Vagina (tissue), 2 donors: ENCODE results near the gene ITGAE. TPM values are rescaled to one million over a fixed set of nuclear protein-coding genes. Genes with fewer than 3 reads are reported as not detected.

Experiments used
- DNase-seq, 2 donors: peaks; one replicate each; pipeline ENCODE4 v3.0.0-alpha.2; 2017; ENCODE audit errors: extremely low spot score in 2 of 2
- H3K27ac ChIP-seq: fragments of 200-600 bp; sonication (generic); one replicate; pipeline ENCODE4 v1.5.1; 2019
- H3K27me3 ChIP-seq: fragments of 200-600 bp; sonication (generic); one replicate; pipeline ENCODE4 v1.5.1; 2019
- H3K36me3 ChIP-seq, 2 donors: fragments of 200-600 bp; sonication (generic); one replicate each; pipeline ENCODE4 v1.5.1; 2017 to 2019
- H3K4me1 ChIP-seq: fragments of 200-600 bp; sonication (generic); one replicate; pipeline ENCODE4 v1.5.1; 2019
- H3K4me3 ChIP-seq, 2 donors: fragments of 200-600 bp; sonication (generic); 1 replicate in 1 of 2; 2 replicates in 1 of 2; pipeline ENCODE4 v1.5.1; 2016 to 2019
- H3K9me3 ChIP-seq: fragments of 200-600 bp; sonication (generic); one replicate; pipeline ENCODE4 v1.5.1; 2019
- POLR2A ChIP-seq, 2 donors: fragments of 450-650 bp; IDR thresholded peaks; one replicate each; pipeline ENCODE4 v1.6.1; 2017; ENCODE audit warnings: antibody characterized with exemption in 2 of 2, mild to moderate bottlenecking in 2 of 2, moderate library complexity in 2 of 2
- POLR2AphosphoS5 ChIP-seq, 2 donors: sonication (generic); formaldehyde crosslinking; IDR thresholded peaks; one replicate each; pipeline ENCODE4 v1.9.0; 2017; ENCODE audit warnings: antibody characterized with exemption in 2 of 2, mild to moderate bottlenecking in 2 of 2, low read depth in 1 of 2; ENCODE audit not compliant: insufficient read depth in 1 of 2
- intact Hi-C: fragments of 100-400 bp; cut with DNase I; formaldehyde crosslinking; loops from one replicate; pipeline ENCODE4 v1.15.1; 2023
- total RNA-seq: library from RNA; depleted of rRNA; stranded (reverse); fragments of >200 nt; gene quantifications from one replicate; pipeline ENCODE4 v1.2.3, GENCODE V29; 2016
- TF ChIP-seq, protein P1 (sequence below), 3 experiments: fragments of 450-650 bp in 2 of 3; fragments of 200-600 bp in 1 of 3; sonication (generic) in 1 of 3; IDR thresholded peaks; one replicate each; pipeline ENCODE4 v1.5.1; 2017 to 2019; ENCODE audit warnings: antibody characterized with exemption in 3 of 3, mild to moderate bottlenecking in 2 of 3, moderate library complexity in 2 of 3

Gene ITGAE
- total RNA-seq, 1 donor from 2014 or later: 30.9 TPM

- Histone ChIP-seq H3K9me3 (no peaks in the 10 kb centered on the region), H3K27ac (no peak overlapping the region), H3K4me1 (no peaks in the 10 kb centered on the region), H3K27me3 (no peaks in the 10 kb centered on the region), H3K4me3 (no peak overlapping the region), H3K36me3 (peaks cover 0 to 86% of the 10 kb centered on the region in 2 donors)
- intact Hi-C loops: no loop called here
- TF ChIP-seq POLR2A (IDR thresholded peaks at IDR 0.05): no peak
- TF ChIP-seq, protein P1, sequence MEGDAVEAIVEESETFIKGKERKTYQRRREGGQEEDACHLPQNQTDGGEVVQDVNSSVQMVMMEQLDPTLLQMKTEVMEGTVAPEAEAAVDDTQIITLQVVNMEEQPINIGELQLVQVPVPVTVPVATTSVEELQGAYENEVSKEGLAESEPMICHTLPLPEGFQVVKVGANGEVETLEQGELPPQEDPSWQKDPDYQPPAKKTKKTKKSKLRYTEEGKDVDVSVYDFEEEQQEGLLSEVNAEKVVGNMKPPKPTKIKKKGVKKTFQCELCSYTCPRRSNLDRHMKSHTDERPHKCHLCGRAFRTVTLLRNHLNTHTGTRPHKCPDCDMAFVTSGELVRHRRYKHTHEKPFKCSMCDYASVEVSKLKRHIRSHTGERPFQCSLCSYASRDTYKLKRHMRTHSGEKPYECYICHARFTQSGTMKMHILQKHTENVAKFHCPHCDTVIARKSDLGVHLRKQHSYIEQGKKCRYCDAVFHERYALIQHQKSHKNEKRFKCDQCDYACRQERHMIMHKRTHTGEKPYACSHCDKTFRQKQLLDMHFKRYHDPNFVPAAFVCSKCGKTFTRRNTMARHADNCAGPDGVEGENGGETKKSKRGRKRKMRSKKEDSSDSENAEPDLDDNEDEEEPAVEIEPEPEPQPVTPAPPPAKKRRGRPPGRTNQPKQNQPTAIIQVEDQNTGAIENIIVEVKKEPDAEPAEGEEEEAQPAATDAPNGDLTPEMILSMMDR (IDR thresholded peaks at IDR 0.05): no peak
- TF ChIP-seq POLR2AphosphoS5 (IDR thresholded peaks at IDR 0.05; ENCODE audit: insufficient read depth in 1 of 2, low read depth in 1 of 2): no peak
- DNase-seq: no peak
Observed at GRCh38 chr17:3815925-3816324, 14.9 kb upstream of the ITGAE start.

DNA sequence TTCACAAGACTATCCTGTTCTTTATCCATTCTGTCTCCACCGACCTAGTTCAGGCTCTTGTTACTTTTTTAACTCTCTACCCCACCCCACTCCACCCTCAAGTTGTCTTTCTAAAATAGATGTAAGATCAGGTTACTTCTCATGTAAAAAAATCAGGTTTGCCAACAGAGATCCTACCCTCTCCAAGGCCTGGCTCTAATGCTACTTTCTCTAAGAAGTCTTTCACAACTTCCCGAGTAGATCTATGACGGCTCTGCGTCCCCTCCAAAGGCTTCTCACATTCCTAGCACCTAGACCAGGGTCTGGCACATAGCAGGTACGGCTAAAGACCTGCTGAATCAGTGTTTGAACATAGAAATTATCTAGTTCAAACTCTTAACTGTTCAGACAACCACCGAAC lies 14.1 kb upstream of the ITGAE start:
- H3K4me1 ChIP-seq: no peaks in the 10 kb centered on the region
- no peak overlapping the region for H3K27ac ChIP-seq
- H3K4me3 ChIP-seq: no peak overlapping the region
- peaks cover 0 to 86% of the 10 kb centered on the region in 2 donors for H3K36me3 ChIP-seq
- intact Hi-C loops: no loop called here
- TF ChIP-seq POLR2A (IDR thresholded peaks at IDR 0.05) (no peak), POLR2AphosphoS5 (IDR thresholded peaks at IDR 0.05; ENCODE audit: insufficient read depth in 1 of 2, low read depth in 1 of 2) (no peak)
- TF ChIP-seq, protein P1 (IDR thresholded peaks at IDR 0.05): no peak
- H3K9me3 ChIP-seq: no peaks in the 10 kb centered on the region
- no peak for DNase-seq
- no peaks in the 10 kb centered on the region for H3K27me3 ChIP-seq

- Histone ChIP-seq H3K27ac (no peak overlapping the region), H3K36me3 (peaks cover 0 to 86% of the 10 kb centered on the region in 2 donors), H3K4me1 (no peaks in the 10 kb centered on the region), H3K4me3 (no peak overlapping the region), H3K27me3 (no peaks in the 10 kb centered on the region), H3K9me3 (no peaks in the 10 kb centered on the region)
- DNase-seq: no peak
- TF ChIP-seq POLR2A (IDR thresholded peaks at IDR 0.05): no peak
- TF ChIP-seq, protein P1 (IDR thresholded peaks at IDR 0.05): no peak
- TF ChIP-seq POLR2AphosphoS5 (IDR thresholded peaks at IDR 0.05; ENCODE audit: insufficient read depth in 1 of 2, low read depth in 1 of 2): no peak
- intact Hi-C loops: no loop called here
Observed at GRCh38 chr17:3814361-3814760, 13.4 kb upstream of the ITGAE start.

- H3K36me3 ChIP-seq: peaks cover 0 to 84% of the 10 kb centered on the region in 2 donors
- H3K4me3 ChIP-seq: no peak overlapping the region
- intact Hi-C loops: no loop called here
Observed at GRCh38 chr17:3813171-3813570, 12.2 kb upstream of the ITGAE start.

DNA sequence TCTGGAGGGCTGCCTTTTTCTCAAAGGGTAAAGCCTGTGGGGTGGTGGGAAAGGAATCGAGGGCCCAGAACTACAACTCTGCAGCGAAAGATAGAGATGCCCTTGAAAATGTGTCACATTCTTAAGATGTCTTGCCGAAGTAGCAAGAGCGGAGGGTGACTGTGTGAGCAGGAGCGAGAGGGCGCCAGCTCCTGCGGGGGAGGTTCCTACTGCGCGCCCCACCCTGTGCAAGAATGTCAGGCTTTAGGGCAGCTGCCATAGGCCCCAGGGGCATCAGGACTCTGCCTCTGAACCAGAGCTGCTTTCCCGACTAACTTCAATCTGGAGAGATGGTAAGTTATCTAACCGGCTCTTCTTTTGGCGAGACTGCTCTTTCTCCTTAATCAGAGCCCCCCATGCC lies 11.8 kb upstream of the ITGAE start:
- peaks cover 0 to 82% of the 10 kb centered on the region in 2 donors for H3K36me3 ChIP-seq
- DNase-seq: no peak

More at GRCh38 chr17:3813171-3813570, 12.2 kb upstream of the ITGAE start:
- no peaks in the 10 kb centered on the region for H3K27me3 ChIP-seq
- no peaks in the 10 kb centered on the region for H3K9me3 ChIP-seq
- H3K27ac ChIP-seq: no peak overlapping the region
- TF ChIP-seq, protein P1 (IDR thresholded peaks at IDR 0.05): no peak
- TF ChIP-seq POLR2AphosphoS5 (IDR thresholded peaks at IDR 0.05; ENCODE audit: insufficient read depth in 1 of 2, low read depth in 1 of 2) (no peak), POLR2A (IDR thresholded peaks at IDR 0.05) (no peak)
- no peaks in the 10 kb centered on the region for H3K4me1 ChIP-seq
- DNase-seq: no peak

More for the DNA sequence above, 11.8 kb upstream of the ITGAE start:
- no peaks in the 10 kb centered on the region for H3K9me3 ChIP-seq
- no peaks in the 10 kb centered on the region for H3K27me3 ChIP-seq
- no peaks in the 10 kb centered on the region for H3K4me1 ChIP-seq
- TF ChIP-seq, protein P1 (IDR thresholded peaks at IDR 0.05): no peak
- TF ChIP-seq POLR2AphosphoS5 (IDR thresholded peaks at IDR 0.05; ENCODE audit: insufficient read depth in 1 of 2, low read depth in 1 of 2): no peak
- TF ChIP-seq POLR2A (IDR thresholded peaks at IDR 0.05): no peak
- H3K4me3 ChIP-seq: no peak overlapping the region
- no peak overlapping the region for H3K27ac ChIP-seq
- intact Hi-C loops: no loop called here
